GM12878 (cell line): ENCODE data around the gene MEAK7. TPM values are rescaled to one million over a fixed set of nuclear protein-coding genes. Genes with fewer than 3 reads are reported as not detected.

Experiments used
- ATAC-seq: fragments of 200-7000 bp; cut with Tn5 transposase; 3 replicates; pipeline ENCODE4 v1.9.1; 2020; ENCODE audit warnings: mild to moderate bottlenecking, moderate library complexity
- BruUV-seq: library from RNA; stranded (reverse); fragments of 400-500 nt; replicated peaks from 2 replicates; lab custom pipeline; 2021; lab: Mats Ljungman, UMichigan
- CTCF ChIA-PET: fragments of 300-600 bp; sonication (Branson Sonifier 250); formaldehyde crosslinking; extraction: SDS; loops from one replicate; lab custom pipeline; 2021; ENCODE audit warnings: inconsistent platforms; lab: Yijun Ruan, JAX
- POLR2A ChIA-PET: fragments of 350-600 bp; formaldehyde crosslinking; extraction: SDS; loops from one replicate; lab custom pipeline; 2021; ENCODE audit warnings: inconsistent platforms; lab: Charles Lee
- RAD21 ChIA-PET: fragments of 300-600 bp; sonication (Branson Sonifier 250); formaldehyde crosslinking; loops from one replicate; lab custom pipeline; 2023; ENCODE audit warnings: antibody characterized with exemption; ENCODE audit not compliant: unreplicated experiment; lab: Charles Lee
- SMC1A ChIA-PET: fragments of 300-600 bp; sonication (Branson Sonifier 250); formaldehyde crosslinking; loops from one replicate; lab custom pipeline; 2023; ENCODE audit not compliant: unreplicated experiment, uncharacterized antibody; lab: Charles Lee
- DNase-seq: peaks from one replicate; pipeline ENCODE4 v3.0.0-alpha.2; 2011; ENCODE audit warnings: low read depth, low spot score
- FAIRE-seq: peaks from 3 replicates; lab custom pipeline; 2011; peaks lifted over from hg19 to GRCh38; lab: Jason Lieb, UNC
- H2AFZ ChIP-seq: 2 replicates; pipeline ENCODE4 v1.6.0; 2011; ENCODE audit warnings: low read depth, low read length, control low read depth; ENCODE audit not compliant: control insufficient read depth
- H3K27ac ChIP-seq: 2 replicates; pipeline ENCODE4 v1.5.1; 2011; ENCODE audit warnings: control low read depth; ENCODE audit not compliant: control insufficient read depth, insufficient read depth
- H3K27me3 ChIP-seq, 2 experiments: replicated peaks in 1 of 2; 2 replicates each; pipeline versions ENCODE4 v1.6.0 to v1.6.1; 2011; ENCODE audit warnings: low read length in 1 of 2; ENCODE audit not compliant: control insufficient read depth in 2 of 2, insufficient read depth in 2 of 2
- H3K36me3 ChIP-seq, 2 experiments: 2 replicates each; pipeline ENCODE4 v1.5.1; 2011; ENCODE audit warnings: low read length in 1 of 2; ENCODE audit not compliant: control insufficient read depth in 2 of 2, insufficient read depth in 2 of 2
- H3K4me1 ChIP-seq: 2 replicates; pipeline ENCODE4 v1.6.1; 2011; ENCODE audit warnings: mild to moderate bottlenecking, low read length, moderate library complexity, mixed read lengths; ENCODE audit not compliant: control insufficient read depth, insufficient read depth
- H3K4me2 ChIP-seq: 2 replicates; pipeline ENCODE4 v1.6.0; 2011; ENCODE audit warnings: control low read depth; ENCODE audit not compliant: control insufficient read depth, insufficient read depth
- H3K4me3 ChIP-seq: fragments of 200-600 bp; sonication (generic); 2 replicates; pipeline ENCODE4 v1.5.1; 2016
- H3K79me2 ChIP-seq: 2 replicates; pipeline ENCODE4 v1.6.0; 2011; ENCODE audit warnings: low read length; ENCODE audit not compliant: control insufficient read depth, insufficient read depth
- H3K9ac ChIP-seq: 2 replicates; pipeline ENCODE4 v1.8.0; 2011; ENCODE audit warnings: low read length, control low read depth, mixed read lengths; ENCODE audit not compliant: control insufficient read depth, insufficient read depth
- H3K9me3 ChIP-seq: replicated peaks from 3 replicates; pipeline ENCODE4 v1.5.1; 2011; ENCODE audit warnings: mild to moderate bottlenecking, low read length; ENCODE audit not compliant: control insufficient read depth, insufficient read depth
- H4K20me1 ChIP-seq: 2 replicates; pipeline ENCODE4 v1.6.0; 2011; ENCODE audit not compliant: control insufficient read depth, insufficient read depth
- ATF3 ChIP-seq: IDR thresholded peaks from 2 replicates; pipeline ENCODE4 v1.6.1; 2011; ENCODE audit warnings: low read depth, mild to moderate bottlenecking, low read length, moderate library complexity, borderline replicate concordance; ENCODE audit errors: extremely low read depth
- BCL11A ChIP-seq: IDR thresholded peaks from 2 replicates; pipeline ENCODE4 v1.6.1; 2011; ENCODE audit warnings: low read depth, low read length
- STAT1 ChIP-seq: fragments of 450-650 bp; conservative IDR thresholded peaks from 2 replicates; pipeline ENCODE4 v1.6.1; 2014; ENCODE audit warnings: antibody characterized with exemption, mild to moderate bottlenecking
- SUZ12 ChIP-seq: fragments of 200-600 bp; sonication (generic); IDR thresholded peaks from one replicate; pipeline ENCODE4 v1.6.1; 2018; ENCODE audit warnings: antibody characterized with exemption, mild to moderate bottlenecking; ENCODE audit not compliant: unreplicated experiment
- ZBTB40 ChIP-seq: fragments of 450-650 bp; IDR thresholded peaks from 2 replicates; pipeline ENCODE4 v1.6.1; 2016; ENCODE audit warnings: mild to moderate bottlenecking, moderate library complexity, borderline replicate concordance
- ZNF24 ChIP-seq: fragments of 450-650 bp; IDR thresholded peaks from 2 replicates; pipeline ENCODE4 v1.6.1; 2017; ENCODE audit warnings: antibody characterized with exemption, mild to moderate bottlenecking
- WGBS: methylation state at CpG from one replicate; pipeline ENCODE4 v1.1.6; 2016; ENCODE audit warnings: low lambda C conversion rate; ENCODE audit not compliant: insufficient replicate concordance, insufficient coverage; ENCODE audit errors: missing lambda C conversion rate; 5-methylcytosine and 5-hydroxymethylcytosine counted together
- in situ Hi-C: fragments of 300-500 bp; cut with MboI; formaldehyde crosslinking; loops from 9 replicates; pipeline ENCODE4 v1.14.3; 2018; ENCODE audit warnings: mixed read lengths
- intact Hi-C: fragments of 100-400 bp; cut with micrococcal nuclease; formaldehyde crosslinking; loops from one replicate; pipeline ENCODE4 v1.14.2; 2022; ENCODE audit not compliant: unreplicated experiment
- polyA plus RNA-seq, 11 experiments: library from polyadenylated mRNA; depleted of rRNA in 4 of 11; unstranded in 6 of 11; stranded (reverse) in 5 of 11; fragments of >200 nt; fragmentation: Nextera tagmentation in 4 of 11; fragmentation: Illumina TruSeq in 1 of 11; extraction: Ambion mirVana in 4 of 11; extraction: Trizol in 1 of 11; gene quantifications; 1 replicate in 1 of 11; 2 replicates in 10 of 11; pipeline versions ENCODE4 v1.2.1 to v1.2.3, GENCODE V29; 2011 to 2016; ENCODE audit warnings: inconsistent platforms in 2 of 11, missing spikeins in 2 of 11, low read depth in 1 of 11
- total RNA-seq, 4 experiments: library from RNA; depleted of rRNA in 3 of 4; stranded (reverse); fragments of >200 nt in 3 of 4; fragmentation: Illumina TruSeq in 1 of 4; extraction: Trizol in 1 of 4; gene quantifications; 2 replicates each; pipeline versions ENCODE4 v1.2.1 to v1.2.3, GENCODE V29; 2013 to 2021
- TF ChIP-seq, protein P1 (sequence below): fragments of 450-650 bp; IDR thresholded peaks from 2 replicates; pipeline ENCODE4 v1.6.1; 2017; ENCODE audit warnings: mild to moderate bottlenecking, moderate library complexity

The MEAK7 gene
- total and polyA plus RNA-seq, 10 of the 15 experiments (the other 5 are each of a cell fraction or from before 2014, with no cell fraction given), result 1.4 to 11.9 (median 6.4) TPM

GRCh38 chr16:84534815-84535214, 30.4 kb upstream of the MEAK7 start:
- H3K4me1 ChIP-seq, result no peaks in the 10 kb centered on the region
- H3K4me3 ChIP-seq, result no peak overlapping the region
- H4K20me1 ChIP-seq, result no peaks in the 10 kb centered on the region
- in situ Hi-C loops, result no loop called here
- ChIA-PET RAD21 (interaction anchor here (2.2 kb wide), 1 partner anchor 14 kb away, joined by 6 read pairs; no protein-coding TSS in a partner anchor), SMC1A (no interaction called here), CTCF (no interaction called here), POLR2A (no interaction called here)
- H3K27me3 ChIP-seq, result no peaks in the 10 kb centered on the region
- H3K36me3 ChIP-seq, result no peaks in the 10 kb centered on the region
- ATAC-seq (no peak), FAIRE-seq (no peak), DNase-seq (no peak)
- no TSS peak for BruUV-seq
- no peak overlapping the region for H3K27ac ChIP-seq
- 68% methylated on average over 5 of the region's 5 CpGs for WGBS
- H3K79me2 ChIP-seq, result no peaks in the 10 kb centered on the region
- intact Hi-C loops, result no loop called here
- H3K9ac ChIP-seq, result no peak overlapping the region
- H2AFZ ChIP-seq, result no peak overlapping the region
- H3K4me2 ChIP-seq, result no peak overlapping the region
- H3K9me3 ChIP-seq, result peaks cover 3% of the 10 kb centered on the region; the same call in 2 of the 3 replicates
- TF ChIP-seq BCL11A, result no peak
- TF ChIP-seq STAT1, result no peak
- no peak for TF ChIP-seq SUZ12

- intact Hi-C loops (no loop called here), in situ Hi-C loops (no loop called here)
- no peak overlapping the region for H3K4me2 ChIP-seq
- FAIRE-seq, result no peak
- no peak overlapping the region for H3K9ac ChIP-seq
- no peak for ATAC-seq
- CTCF ChIA-PET, result interaction anchor here (1.2 kb wide), 1 partner anchor 9 kb away, joined by 3 read pairs; no protein-coding TSS in a partner anchor
- RAD21 ChIA-PET, result interaction anchor here (2.2 kb wide), 1 partner anchor 12 kb away, joined by 6 read pairs; no protein-coding TSS in a partner anchor
- no peaks in the 10 kb centered on the region for H3K79me2 ChIP-seq
- no peak overlapping the region for H3K27ac ChIP-seq
- no peaks in the 10 kb centered on the region for H4K20me1 ChIP-seq
- no peaks in the 10 kb centered on the region for H3K27me3 ChIP-seq
- POLR2A ChIA-PET, result interaction anchor here (0.6 kb wide), 1 partner anchor 20 kb away, joined by 3 read pairs; no protein-coding TSS in a partner anchor
- peaks cover 4% of the 10 kb centered on the region for H3K4me1 ChIP-seq
- no peak for DNase-seq
- WGBS, result 45% methylated on average over 11 of the region's 11 CpGs
- peak overlapping the region; percentile 7; the same call in 1 of the 2 replicates for H2AFZ ChIP-seq
- SMC1A ChIA-PET, result interaction anchor here (1.1 kb wide), 1 partner anchor 14 kb away, joined by 3 read pairs; no protein-coding TSS in a partner anchor
- H3K9me3 ChIP-seq, result peaks cover 8% of the 10 kb centered on the region
- no TSS peak for BruUV-seq
- H3K4me3 ChIP-seq, result no peak overlapping the region
- no peaks in the 10 kb centered on the region for H3K36me3 ChIP-seq
- TF ChIP-seq, protein P1, sequence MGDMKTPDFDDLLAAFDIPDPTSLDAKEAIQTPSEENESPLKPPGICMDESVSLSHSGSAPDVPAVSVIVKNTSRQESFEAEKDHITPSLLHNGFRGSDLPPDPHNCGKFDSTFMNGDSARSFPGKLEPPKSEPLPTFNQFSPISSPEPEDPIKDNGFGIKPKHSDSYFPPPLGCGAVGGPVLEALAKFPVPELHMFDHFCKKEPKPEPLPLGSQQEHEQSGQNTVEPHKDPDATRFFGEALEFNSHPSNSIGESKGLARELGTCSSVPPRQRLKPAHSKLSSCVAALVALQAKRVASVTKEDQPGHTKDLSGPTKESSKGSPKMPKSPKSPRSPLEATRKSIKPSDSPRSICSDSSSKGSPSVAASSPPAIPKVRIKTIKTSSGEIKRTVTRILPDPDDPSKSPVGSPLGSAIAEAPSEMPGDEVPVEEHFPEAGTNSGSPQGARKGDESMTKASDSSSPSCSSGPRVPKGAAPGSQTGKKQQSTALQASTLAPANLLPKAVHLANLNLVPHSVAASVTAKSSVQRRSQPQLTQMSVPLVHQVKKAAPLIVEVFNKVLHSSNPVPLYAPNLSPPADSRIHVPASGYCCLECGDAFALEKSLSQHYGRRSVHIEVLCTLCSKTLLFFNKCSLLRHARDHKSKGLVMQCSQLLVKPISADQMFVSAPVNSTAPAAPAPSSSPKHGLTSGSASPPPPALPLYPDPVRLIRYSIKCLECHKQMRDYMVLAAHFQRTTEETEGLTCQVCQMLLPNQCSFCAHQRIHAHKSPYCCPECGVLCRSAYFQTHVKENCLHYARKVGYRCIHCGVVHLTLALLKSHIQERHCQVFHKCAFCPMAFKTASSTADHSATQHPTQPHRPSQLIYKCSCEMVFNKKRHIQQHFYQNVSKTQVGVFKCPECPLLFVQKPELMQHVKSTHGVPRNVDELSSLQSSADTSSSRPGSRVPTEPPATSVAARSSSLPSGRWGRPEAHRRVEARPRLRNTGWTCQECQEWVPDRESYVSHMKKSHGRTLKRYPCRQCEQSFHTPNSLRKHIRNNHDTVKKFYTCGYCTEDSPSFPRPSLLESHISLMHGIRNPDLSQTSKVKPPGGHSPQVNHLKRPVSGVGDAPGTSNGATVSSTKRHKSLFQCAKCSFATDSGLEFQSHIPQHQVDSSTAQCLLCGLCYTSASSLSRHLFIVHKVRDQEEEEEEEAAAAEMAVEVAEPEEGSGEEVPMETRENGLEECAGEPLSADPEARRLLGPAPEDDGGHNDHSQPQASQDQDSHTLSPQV, result no peak
- TF ChIP-seq ZBTB40, result no peak
- no peak for TF ChIP-seq ZNF24
- no peak for TF ChIP-seq ATF3
Observed at GRCh38 chr16:84532855-84533486, 28.5 kb upstream of the MEAK7 start.
